Measurements from ENCODE around the gene WWOX.

The WWOX gene

DNA sequence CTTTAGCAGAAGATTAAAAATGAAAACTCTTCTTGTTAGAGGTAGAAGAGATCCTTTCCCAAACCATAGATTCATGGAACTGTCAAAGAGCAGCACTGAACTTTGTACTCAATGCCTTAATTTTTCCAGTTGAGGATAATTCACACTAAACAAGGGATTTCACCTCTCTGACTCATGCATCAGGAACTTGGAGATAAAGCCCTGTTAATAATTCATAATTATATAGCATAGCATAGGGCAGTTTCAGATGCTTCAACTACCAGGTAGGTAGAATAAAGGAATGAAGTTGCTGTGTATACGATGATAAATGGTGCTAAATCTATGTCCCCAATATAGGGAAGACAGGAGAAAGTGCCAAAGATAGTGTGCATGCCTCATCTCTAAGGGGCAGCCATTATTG lies 1050.7 kb downstream of the WWOX start:
- DNase-seq (ENCODE audit: low read depth), result no peak
- no peak overlapping the region for H3K4me3 ChIP-seq (ENCODE audit: low read depth, low read length)
- TF ChIP-seq POLR2A (IDR thresholded peaks at IDR 0.05; ENCODE audit: extremely low read depth, insufficient read length) (no peak), MYC (IDR thresholded peaks at IDR 0.05; ENCODE audit: low read depth, low read length) (no peak)
- TF ChIP-seq, protein P1, sequence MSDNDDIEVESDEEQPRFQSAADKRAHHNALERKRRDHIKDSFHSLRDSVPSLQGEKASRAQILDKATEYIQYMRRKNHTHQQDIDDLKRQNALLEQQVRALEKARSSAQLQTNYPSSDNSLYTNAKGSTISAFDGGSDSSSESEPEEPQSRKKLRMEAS (IDR thresholded peaks at IDR 0.05; ENCODE audit: low read depth, low read length), result no peak
- TF ChIP-seq, protein P2, sequence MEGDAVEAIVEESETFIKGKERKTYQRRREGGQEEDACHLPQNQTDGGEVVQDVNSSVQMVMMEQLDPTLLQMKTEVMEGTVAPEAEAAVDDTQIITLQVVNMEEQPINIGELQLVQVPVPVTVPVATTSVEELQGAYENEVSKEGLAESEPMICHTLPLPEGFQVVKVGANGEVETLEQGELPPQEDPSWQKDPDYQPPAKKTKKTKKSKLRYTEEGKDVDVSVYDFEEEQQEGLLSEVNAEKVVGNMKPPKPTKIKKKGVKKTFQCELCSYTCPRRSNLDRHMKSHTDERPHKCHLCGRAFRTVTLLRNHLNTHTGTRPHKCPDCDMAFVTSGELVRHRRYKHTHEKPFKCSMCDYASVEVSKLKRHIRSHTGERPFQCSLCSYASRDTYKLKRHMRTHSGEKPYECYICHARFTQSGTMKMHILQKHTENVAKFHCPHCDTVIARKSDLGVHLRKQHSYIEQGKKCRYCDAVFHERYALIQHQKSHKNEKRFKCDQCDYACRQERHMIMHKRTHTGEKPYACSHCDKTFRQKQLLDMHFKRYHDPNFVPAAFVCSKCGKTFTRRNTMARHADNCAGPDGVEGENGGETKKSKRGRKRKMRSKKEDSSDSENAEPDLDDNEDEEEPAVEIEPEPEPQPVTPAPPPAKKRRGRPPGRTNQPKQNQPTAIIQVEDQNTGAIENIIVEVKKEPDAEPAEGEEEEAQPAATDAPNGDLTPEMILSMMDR (IDR thresholded peaks at IDR 0.05; ENCODE audit: low read depth, low read length), result no peak

DNA sequence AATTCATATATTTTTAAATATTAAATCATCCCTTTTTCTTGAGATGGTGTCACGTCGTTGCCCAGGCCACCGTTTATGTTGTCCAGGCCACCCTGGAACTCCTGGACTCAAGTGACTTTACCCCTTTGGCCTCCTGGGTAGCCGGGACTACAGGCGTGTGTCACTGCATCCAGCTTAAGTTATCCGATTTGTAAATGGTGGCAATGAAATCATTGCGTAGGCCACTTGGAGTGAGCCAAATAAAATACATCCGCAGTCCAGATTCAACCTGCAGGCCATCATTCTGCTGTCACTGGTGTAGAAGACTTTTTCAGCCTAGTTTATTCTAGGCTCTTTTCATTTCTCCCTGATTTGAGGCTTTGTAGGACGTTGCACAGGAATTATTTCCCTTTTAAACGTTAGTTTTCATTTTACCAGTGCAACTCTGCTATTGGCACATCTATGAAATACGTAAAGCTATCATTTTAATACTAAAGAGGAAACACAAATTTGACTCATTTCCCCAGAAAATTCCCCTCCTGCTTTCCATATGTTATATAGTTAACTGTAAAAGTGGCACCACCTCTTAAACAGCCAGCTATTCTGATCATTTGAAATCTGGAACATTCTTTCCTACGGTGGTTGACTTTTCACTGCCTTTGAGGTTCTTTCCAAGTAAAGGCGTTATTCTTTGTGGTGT lies 1051.3 kb downstream of the WWOX start:
- DNase-seq (ENCODE audit: low read depth), result no peak
- no peak for TF ChIP-seq POLR2A (IDR thresholded peaks at IDR 0.05; ENCODE audit: extremely low read depth, insufficient read length)
- TF ChIP-seq MYC (IDR thresholded peaks at IDR 0.05; ENCODE audit: low read depth, low read length), result no peak
- TF ChIP-seq, protein P2 (IDR thresholded peaks at IDR 0.05; ENCODE audit: low read depth, low read length), result no peak
- TF ChIP-seq, protein P1 (IDR thresholded peaks at IDR 0.05; ENCODE audit: low read depth, low read length), result no peak
- no peak overlapping the region for H3K4me3 ChIP-seq (ENCODE audit: low read depth, low read length)

DNA sequence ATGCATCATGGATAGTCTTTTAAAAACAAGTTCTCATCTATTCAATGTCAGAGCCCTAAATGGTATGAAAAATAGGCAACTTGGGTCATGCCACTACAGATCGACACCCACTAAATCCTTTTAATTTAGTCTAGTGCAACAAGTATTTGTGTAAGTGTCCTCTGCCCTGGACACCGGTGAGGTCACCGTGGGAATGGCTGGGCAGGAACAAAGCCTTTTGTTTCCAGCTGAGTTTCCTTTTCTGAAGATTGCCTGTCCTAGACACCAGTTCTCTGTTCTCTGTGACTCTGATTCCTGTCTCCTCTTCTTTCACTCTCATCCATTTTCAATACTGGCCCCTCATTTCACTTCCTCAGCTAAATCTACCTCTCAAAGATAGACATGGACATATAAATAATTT lies 1054.6 kb downstream of the WWOX start:
- TF ChIP-seq POLR2A (IDR thresholded peaks at IDR 0.05; ENCODE audit: extremely low read depth, insufficient read length), result no peak
- TF ChIP-seq, protein P2 (IDR thresholded peaks at IDR 0.05; ENCODE audit: low read depth, low read length), result no peak
- TF ChIP-seq, protein P1 (IDR thresholded peaks at IDR 0.05; ENCODE audit: low read depth, low read length), result no peak
- TF ChIP-seq MYC (IDR thresholded peaks at IDR 0.05; ENCODE audit: low read depth, low read length), result no peak
- DNase-seq (ENCODE audit: low read depth), result no peak
- no peak overlapping the region for H3K4me3 ChIP-seq (ENCODE audit: low read depth, low read length)

DNA sequence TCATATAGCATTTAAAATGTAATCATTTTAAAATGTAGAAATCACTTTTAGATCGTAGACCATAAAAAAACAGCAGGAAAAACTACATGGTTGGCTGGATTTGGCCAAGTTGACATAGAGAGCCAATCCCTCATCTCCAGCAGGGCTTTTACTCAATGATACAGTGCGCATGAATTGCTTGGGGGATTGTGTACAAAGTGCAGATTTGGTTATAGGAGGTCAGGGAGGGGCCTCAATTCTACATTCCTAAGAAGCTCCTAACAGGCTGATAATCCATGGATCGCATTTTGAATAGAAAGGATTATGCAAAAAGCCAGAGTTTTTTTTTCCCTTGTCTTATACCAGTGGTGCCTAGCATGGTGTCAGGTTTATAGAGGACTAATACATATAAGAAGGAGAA lies 1056.0 kb downstream of the WWOX start:
- TF ChIP-seq MYC (IDR thresholded peaks at IDR 0.05; ENCODE audit: low read depth, low read length) (no peak), POLR2A (IDR thresholded peaks at IDR 0.05; ENCODE audit: extremely low read depth, insufficient read length) (no peak)
- TF ChIP-seq, protein P1 (IDR thresholded peaks at IDR 0.05; ENCODE audit: low read depth, low read length), result no peak
- TF ChIP-seq, protein P2 (IDR thresholded peaks at IDR 0.05; ENCODE audit: low read depth, low read length), result no peak

DNA sequence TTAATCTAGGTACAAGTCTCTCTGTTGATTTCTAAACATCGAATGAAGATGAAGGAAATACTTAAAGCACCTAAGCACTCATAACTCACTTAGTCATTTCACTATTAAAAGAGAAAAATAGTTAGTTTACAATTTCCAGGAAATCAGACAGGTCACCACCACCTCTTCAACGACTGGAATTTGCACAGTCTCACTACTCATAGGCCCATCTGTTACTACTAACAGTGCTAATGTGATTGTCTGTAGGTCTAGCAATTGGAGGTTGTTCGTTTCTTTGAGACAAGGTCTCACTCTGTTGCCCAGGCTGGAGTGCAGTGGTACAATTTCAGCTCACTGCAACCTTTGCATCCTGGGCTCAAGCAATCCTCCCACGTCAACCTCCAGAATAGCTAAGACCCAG lies 1056.5 kb downstream of the WWOX start:
- DNase-seq (ENCODE audit: low read depth), result no peak
- H3K4me3 ChIP-seq (ENCODE audit: low read depth, low read length), result no peak overlapping the region
- no peak for TF ChIP-seq MYC (IDR thresholded peaks at IDR 0.05; ENCODE audit: low read depth, low read length)
- TF ChIP-seq, protein P2 (IDR thresholded peaks at IDR 0.05; ENCODE audit: low read depth, low read length), result no peak
- TF ChIP-seq, protein P1 (IDR thresholded peaks at IDR 0.05; ENCODE audit: low read depth, low read length), result no peak

More for the DNA sequence above, 1056.0 kb downstream of the WWOX start:
- no peak for DNase-seq (ENCODE audit: low read depth)
- H3K4me3 ChIP-seq (ENCODE audit: low read depth, low read length), result no peak overlapping the region

Measured in NB4 (cell line).